ENCODE data around the gene ATG5. TPM values are rescaled to one million over a fixed set of nuclear protein-coding genes. Genes with fewer than 3 reads are reported as not detected.

ATG5 gene
- total RNA-seq, 1 donor from 2014 or later: 19.2 TPM

GRCh38 chr6:106149472-106150069 lies 176.0 kb downstream of the ATG5 start:
- ATAC-seq (no peak), DNase-seq (ENCODE audit: missing footprints) (no peak)
- intact Hi-C loops (cut with DNase I): no loop called here

GRCh38 chr6:106147476-106147875 lies 178.1 kb downstream of the ATG5 start:
- no peak for ATAC-seq

GRCh38 chr6:106146852-106147351 lies 178.7 kb downstream of the ATG5 start:
- ATAC-seq: no peak
- DNase-seq (ENCODE audit: missing footprints): no peak
- intact Hi-C loops (cut with DNase I): no loop called here

More at GRCh38 chr6:106147476-106147875, 178.1 kb downstream of the ATG5 start:
- DNase-seq (ENCODE audit: missing footprints): no peak
- intact Hi-C loops (cut with DNase I): no loop called here

- DNase-seq (ENCODE audit: missing footprints) (no peak), ATAC-seq (no peak)
- intact Hi-C loops (cut with DNase I): no loop called here
Observed at GRCh38 chr6:106145741-106146227, 179.8 kb downstream of the ATG5 start.

GRCh38 chr6:106145144-106145543 lies 180.4 kb downstream of the ATG5 start:
- ATAC-seq: no peak
- DNase-seq (ENCODE audit: missing footprints): no peak
- intact Hi-C loops (cut with DNase I): no loop called here

- intact Hi-C loops (cut with DNase I): no loop called here
- no peak for ATAC-seq
Observed at GRCh38 chr6:106143665-106144064, 181.9 kb downstream of the ATG5 start.

GRCh38 chr6:106142876-106143431 lies 182.6 kb downstream of the ATG5 start:
- DNase-seq (ENCODE audit: missing footprints) (no peak), ATAC-seq (no peak)
- intact Hi-C loops (cut with DNase I): no loop called here

More at GRCh38 chr6:106143665-106144064, 181.9 kb downstream of the ATG5 start:
- DNase-seq (ENCODE audit: missing footprints): no peak

GRCh38 chr6:106141441-106142237 lies 183.9 kb downstream of the ATG5 start:
- DNase-seq (ENCODE audit: missing footprints) (no peak), ATAC-seq (no peak)
- intact Hi-C loops (cut with DNase I): no loop called here

- intact Hi-C loops (cut with DNase I): no loop called here
- no peak for ATAC-seq
- no peak for DNase-seq (ENCODE audit: missing footprints)
Observed at GRCh38 chr6:106138151-106138550, 187.4 kb downstream of the ATG5 start.

- no peak for DNase-seq (ENCODE audit: missing footprints)
- intact Hi-C loops (cut with DNase I): no loop called here
- ATAC-seq: no peak
Observed at GRCh38 chr6:106136845-106137244, 188.7 kb downstream of the ATG5 start.

GRCh38 chr6:106135911-106136571 lies 189.5 kb downstream of the ATG5 start:
- no peak for DNase-seq (ENCODE audit: missing footprints)
- ATAC-seq: no peak
- intact Hi-C loops (cut with DNase I): no loop called here

GRCh38 chr6:106134906-106135634 lies 190.5 kb downstream of the ATG5 start:
- intact Hi-C loops (cut with DNase I): no loop called here
- DNase-seq (ENCODE audit: missing footprints): no peak
- ATAC-seq: no peak

Other genes with a start within 250 kb of the ATG5 start
- gene PRDM1, start 239.4 kb downstream of the ATG5 start, total RNA-seq: 0.87 TPM
- 1.8 TPM for gene CRYBG1, start 35.0 kb upstream of the ATG5 start, total RNA-seq

Measured in Right ventricle myocardium inferior (tissue), 1 donor.